SKM-1 treated with dmso at 0.1 percent for 144 hours (cell line): ENCODE results near the gene GAPDHS.

ENCODE experiments used
- DNase-seq: peaks from one replicate; lab custom pipeline; 2025; ENCODE audit not compliant: unreplicated experiment; lab: John Stamatoyannopoulos, UW

The GAPDHS gene

DNA sequence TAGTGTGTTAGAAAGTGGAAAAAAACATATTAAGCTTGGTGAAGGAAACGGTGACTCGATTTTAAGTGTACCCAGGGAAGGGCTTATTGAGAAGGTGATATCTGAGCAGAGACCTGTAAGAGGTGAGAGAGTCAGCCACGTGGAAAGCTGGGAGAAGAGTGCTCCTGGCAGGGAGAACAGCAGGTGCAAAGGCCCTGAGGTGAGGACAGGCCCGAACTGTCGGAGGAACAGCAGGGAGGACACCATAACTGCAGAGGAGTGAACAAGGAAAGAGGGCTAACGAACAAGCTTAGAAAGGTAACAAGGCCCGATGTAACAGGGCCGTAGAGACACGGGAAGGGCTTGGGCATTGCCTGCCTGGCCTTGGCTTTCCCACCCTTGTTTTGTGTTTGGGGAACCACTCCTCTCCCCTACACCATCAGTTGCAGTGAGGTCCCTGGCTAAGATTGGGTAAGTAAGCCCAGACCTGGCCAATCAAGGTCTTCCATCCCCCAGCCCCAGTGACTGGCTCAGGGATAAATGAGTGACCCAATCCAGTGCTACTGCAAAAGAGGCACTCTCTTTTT lies 22.9 kb downstream of the GAPDHS start:
- no peak for DNase-seq

- no peak for DNase-seq
Observed at GRCh38 chr19:35556846-35557538, 23.7 kb downstream of the GAPDHS start.

GRCh38 chr19:35557539-35558399 lies 24.5 kb downstream of the GAPDHS start:
- no peak for DNase-seq

- no peak for DNase-seq
Observed at GRCh38 chr19:35558400-35559280, 25.4 kb downstream of the GAPDHS start.

- DNase-seq, result no peak
Observed at GRCh38 chr19:35559281-35559659, 26.0 kb downstream of the GAPDHS start.

GRCh38 chr19:35559781-35560180 lies 26.5 kb downstream of the GAPDHS start:
- no peak for DNase-seq

- no peak for DNase-seq
Observed at GRCh38 chr19:35560271-35560670, 27.0 kb downstream of the GAPDHS start.

DNA sequence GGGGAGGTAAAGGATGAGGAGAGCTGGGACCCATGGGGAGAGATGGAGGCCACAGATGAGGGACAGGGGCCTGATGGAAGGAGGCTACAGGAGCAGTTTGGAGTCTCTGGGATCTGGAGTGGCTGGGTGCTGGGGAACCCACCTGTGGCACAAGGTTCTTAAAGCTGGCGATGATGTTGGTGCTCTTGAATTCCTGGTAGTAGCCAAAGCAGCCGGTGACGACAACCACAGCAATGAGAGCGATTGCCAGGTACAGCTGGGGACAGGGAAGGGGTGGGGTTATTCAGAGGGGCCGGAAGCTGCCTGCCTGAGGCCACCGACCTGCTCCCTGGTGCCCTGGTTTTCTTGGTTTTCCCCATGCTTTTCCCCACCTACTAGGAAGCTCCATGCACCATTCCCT lies 27.4 kb downstream of the GAPDHS start:
- DNase-seq, result no peak

- no peak for DNase-seq
Observed at GRCh38 chr19:35561436-35561835, 28.2 kb downstream of the GAPDHS start.

DNA sequence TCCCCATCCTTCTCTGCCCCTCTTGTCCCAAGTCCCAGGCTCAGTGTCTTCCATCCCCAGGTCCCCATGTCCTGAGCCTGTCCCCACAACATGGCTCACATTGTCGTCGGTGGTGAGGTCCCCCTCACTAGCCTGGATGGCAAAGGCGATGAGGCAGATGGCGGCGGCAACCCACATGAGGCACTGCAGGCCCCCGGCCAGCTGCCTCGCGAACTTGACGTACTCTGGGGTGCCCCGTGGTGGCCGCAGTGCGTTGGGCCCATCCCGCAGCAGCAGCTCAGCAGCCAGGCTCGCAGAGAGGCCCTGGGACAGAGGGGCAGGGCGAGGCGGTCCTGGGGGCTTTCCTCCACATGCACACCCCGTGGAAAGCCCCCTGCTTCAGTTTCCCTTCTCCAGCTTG lies 29.1 kb downstream of the GAPDHS start:
- no peak for DNase-seq

- DNase-seq, result no peak
Observed at GRCh38 chr19:35562776-35563175, 29.5 kb downstream of the GAPDHS start.

- no peak for DNase-seq
Observed at GRCh38 chr19:35563207-35563829, 30.1 kb downstream of the GAPDHS start, which contains the start of gene ATP4A. TSS of gene ATP4A (minus strand) at chr19:35563658. CDS start at chr19:35563629, 29 bp downstream.

DNA sequence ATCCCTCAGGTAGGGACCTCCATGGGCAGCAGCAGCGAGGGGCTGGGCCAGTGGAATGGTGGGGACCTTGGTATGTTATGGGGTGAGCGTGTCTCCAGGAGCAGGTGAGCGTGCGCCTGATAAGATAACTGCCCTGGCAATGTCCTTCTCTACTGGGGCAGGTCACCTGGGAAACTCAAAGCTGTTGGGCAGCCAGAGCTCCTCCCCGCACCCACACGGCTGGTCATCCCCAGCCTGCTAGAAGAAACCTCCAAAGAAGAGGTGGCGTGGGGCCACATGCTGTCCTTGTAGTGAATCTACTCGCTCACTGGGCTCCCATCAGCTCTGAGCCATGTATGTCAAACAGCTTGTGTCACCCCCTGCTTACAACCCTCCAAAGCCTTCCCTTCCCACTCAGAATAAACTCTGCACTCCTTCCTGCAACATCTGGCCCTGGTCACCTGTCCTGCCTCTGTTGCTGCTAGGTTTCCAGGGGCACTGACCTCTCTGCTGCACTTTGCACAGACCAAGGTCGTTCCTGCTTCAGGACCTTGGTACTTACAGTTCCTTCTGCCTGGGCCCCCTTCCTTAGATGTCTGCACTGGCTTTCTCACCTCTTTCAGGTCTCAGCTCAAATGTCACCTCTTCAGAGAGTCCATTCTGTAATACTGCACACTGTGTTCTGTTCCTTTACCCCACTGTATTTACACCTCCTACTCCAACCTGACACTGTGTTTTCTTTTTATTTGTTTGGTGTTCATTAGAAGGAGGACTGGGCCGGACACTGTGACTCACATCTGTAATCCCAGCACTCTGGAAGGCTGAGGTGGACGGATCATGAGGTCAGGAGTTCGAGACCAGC lies 32.0 kb downstream of the GAPDHS start:
- DNase-seq, result no peak

GRCh38 chr19:35566738-35567137 lies 33.5 kb downstream of the GAPDHS start:
- DNase-seq, result no peak

DNA sequence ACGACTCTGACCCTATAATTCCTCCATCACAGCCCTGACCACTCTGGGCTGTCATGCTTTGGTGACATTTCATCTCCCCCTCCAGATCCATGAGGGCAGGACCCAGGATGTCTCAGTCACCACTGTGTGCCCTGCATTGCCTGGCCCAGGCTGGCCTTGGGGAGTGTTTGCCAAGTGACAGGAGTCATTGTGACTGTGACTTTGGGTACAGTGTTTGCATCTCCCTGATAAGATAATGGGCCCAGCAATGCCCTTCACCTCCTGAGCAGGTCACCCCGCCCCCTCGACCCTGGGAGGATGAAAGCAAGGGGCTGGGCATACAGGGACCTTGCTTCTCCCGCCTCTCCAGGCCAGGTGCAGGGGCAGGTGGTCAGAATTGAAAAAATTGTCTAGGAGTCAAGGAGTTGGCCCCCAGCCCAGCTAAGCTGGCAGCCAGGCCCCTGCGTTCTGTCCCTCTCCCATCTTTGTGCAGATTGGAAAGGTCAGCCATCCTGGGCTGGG lies 36.1 kb downstream of the GAPDHS start:
- DNase-seq, result no peak

- no peak for DNase-seq
Observed at GRCh38 chr19:35571406-35571965, 38.2 kb downstream of the GAPDHS start.

- DNase-seq, result no peak
Observed at GRCh38 chr19:35577918-35578317, 44.7 kb downstream of the GAPDHS start.

DNA sequence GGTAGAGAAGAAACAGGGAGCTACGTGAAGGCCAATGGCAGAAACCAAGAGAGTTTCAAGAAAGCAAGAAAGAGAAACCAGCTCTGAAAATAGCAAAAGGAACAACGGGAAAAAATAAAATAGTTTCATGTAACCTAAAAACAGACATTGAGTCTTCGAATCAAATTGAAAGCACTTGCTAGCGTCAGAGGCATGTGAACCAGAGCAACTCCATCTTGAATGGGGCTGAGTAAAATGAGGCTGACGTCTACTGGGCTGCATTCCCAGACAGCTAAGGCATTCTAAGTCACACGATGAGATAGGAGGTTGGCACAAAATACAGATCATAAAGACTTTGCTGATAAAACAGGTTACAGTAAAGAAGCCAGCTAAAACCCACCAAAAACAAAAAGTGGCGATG lies 45.5 kb downstream of the GAPDHS start:
- DNase-seq, result no peak

DNA sequence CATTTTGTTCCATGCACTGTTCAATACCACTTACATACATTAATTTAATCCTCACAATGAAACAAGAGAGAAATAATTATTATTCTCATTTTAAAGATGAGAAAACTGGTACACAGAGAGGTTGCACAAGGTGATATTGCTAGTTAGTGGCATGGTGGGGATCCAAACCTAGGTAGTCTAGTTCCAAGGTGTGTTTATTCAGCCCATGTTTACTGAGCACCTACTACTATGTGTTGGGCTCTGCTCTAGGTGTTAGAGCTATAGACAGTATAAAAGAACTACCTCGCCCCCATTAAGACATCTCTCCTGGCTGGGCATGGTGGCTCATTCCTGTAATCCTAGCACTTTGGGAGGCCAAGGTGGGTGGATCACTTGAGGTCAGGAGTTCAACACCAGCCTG lies 49.5 kb downstream of the GAPDHS start:
- DNase-seq, result no peak
